Fibroblast of pulmonary artery (primary cell): Measurements from ENCODE around the gene AUTS2.

Experiments
- DNase-seq: peaks from one replicate; pipeline ENCODE4 v3.0.0-alpha.2; 2010; ENCODE audit warnings: low read depth
- H3K4me3 ChIP-seq: replicated peaks from 2 replicates; pipeline ENCODE4 v1.5.1; 2011; ENCODE audit warnings: low read depth, mild to moderate bottlenecking, control low read depth, low read length, moderate library complexity
- TF ChIP-seq, protein P1 (sequence below): IDR thresholded peaks from 2 replicates; pipeline ENCODE4 v1.5.1; 2011; ENCODE audit warnings: mild to moderate bottlenecking, control low read depth, low read length, inconsistent platforms; ENCODE audit errors: missing control alignments

Gene AUTS2

DNA sequence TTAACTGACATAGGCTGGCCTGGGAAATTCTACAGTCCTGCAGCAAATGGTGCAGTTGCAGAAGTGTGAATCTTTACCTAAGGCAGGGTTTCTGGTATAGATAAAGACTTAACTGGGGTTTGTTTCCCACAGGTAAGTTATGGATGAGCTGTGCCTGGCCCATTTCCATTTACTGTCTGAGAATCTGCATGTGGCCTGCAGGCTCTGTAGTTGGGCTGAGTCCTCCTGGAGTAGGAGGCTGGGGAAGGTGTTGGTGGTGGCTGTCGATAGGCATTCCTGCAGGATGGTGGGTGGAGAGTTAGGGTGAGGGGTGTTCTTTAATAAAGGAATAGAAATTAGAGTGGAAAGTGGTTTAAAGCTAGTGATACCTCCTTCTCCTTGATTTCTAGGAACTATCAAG lies 193.5 kb downstream of the AUTS2 start:
- H3K4me3 ChIP-seq = no peak overlapping the region
- TF ChIP-seq, protein P1, sequence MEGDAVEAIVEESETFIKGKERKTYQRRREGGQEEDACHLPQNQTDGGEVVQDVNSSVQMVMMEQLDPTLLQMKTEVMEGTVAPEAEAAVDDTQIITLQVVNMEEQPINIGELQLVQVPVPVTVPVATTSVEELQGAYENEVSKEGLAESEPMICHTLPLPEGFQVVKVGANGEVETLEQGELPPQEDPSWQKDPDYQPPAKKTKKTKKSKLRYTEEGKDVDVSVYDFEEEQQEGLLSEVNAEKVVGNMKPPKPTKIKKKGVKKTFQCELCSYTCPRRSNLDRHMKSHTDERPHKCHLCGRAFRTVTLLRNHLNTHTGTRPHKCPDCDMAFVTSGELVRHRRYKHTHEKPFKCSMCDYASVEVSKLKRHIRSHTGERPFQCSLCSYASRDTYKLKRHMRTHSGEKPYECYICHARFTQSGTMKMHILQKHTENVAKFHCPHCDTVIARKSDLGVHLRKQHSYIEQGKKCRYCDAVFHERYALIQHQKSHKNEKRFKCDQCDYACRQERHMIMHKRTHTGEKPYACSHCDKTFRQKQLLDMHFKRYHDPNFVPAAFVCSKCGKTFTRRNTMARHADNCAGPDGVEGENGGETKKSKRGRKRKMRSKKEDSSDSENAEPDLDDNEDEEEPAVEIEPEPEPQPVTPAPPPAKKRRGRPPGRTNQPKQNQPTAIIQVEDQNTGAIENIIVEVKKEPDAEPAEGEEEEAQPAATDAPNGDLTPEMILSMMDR = no peak
- no peak for DNase-seq

DNA sequence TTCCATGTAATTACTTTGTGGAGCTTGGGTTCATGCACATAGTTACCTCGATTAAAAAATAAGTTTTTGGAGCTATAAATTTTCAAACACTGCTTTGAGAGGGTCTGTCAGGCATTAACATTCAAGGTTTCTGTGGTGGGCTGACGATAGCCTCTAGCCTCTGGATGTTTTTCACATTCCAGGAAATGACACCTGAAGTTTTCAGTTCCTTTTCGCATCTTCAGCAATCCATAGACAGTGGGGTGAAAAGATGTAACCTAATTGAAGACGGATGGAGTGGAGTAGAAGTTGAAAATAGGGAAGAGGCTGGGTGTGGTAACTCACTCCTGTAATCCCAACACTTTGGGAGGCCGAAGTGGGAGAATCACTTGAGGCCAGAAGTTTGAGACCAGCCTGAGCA lies 197.7 kb downstream of the AUTS2 start:
- no peak overlapping the region for H3K4me3 ChIP-seq
- TF ChIP-seq, protein P1 = no peak

DNA sequence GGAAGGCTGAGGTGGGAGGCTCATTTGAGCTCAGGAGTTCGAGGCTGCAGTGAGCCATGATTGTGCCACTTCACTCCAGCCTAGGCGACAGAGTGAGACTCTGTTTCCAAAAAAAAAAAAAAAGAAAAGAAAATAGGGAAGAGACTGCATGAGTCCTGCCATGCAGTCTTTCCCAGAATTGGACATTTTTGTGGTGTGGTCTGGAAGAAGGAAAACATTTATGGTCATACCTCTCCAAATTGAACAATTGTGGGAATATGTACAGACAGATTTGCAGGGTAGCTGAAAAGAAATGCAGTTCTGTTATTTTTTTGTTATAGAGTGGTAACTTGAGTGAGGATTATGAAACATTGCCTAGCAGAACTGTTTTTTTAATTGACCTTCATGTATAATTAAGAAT lies 198.1 kb downstream of the AUTS2 start:
- DNase-seq = no peak
- no peak overlapping the region for H3K4me3 ChIP-seq
- TF ChIP-seq, protein P1 = no peak

More for the DNA sequence above, 197.7 kb downstream of the AUTS2 start:
- DNase-seq = no peak

DNA sequence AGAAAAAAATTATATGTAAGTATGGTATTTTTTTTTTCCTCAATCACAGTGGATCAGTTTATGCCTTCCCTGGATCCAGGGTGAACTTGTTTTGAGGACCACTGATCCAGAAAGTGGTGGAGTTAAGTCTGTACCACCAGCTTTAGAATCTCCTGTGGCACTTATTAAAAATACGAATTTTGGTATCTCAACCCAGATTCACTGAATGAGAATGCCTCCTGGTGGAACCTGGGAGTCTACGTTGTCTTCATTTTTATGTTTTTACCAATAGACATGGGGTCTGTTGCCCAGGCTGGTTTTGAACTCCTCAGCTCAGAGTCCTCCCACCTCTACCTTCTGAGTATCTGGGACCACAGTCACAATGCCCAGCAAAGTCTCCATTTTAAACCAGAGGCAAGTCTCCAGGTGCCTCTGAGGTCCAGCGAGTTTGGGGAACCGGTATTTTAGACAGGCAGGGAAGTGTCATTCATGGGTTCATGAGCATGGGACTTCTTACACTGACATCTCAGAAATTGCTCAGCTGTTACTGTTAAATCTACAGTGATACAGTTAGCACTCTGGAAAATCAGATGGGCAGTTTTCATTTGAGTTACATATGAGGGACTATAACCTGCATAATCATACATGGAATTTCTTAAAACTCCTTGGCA lies 200.9 kb downstream of the AUTS2 start:
- no peak for DNase-seq
- H3K4me3 ChIP-seq = no peak overlapping the region
- TF ChIP-seq, protein P1 = no peak

DNA sequence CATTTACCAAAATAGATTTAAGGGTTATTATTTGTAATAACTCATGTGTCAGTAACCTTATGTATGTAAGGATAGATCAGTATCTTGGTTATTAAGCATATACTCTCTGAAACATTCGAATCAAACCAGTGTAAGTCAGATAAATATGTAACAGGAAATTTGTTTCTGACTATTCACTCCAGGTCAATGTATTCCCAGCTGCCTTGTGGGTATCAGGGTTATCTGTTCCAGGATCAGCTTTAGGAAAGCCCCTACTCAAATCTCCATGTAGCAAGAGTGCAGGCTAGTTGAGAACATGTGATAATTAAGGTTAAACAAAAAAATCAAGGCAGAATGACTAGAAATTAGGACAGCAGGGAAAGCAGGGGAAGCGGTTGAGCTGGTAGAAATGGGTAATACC lies 201.7 kb downstream of the AUTS2 start:
- H3K4me3 ChIP-seq = no peak overlapping the region
- DNase-seq = no peak
- TF ChIP-seq, protein P1 = no peak

DNA sequence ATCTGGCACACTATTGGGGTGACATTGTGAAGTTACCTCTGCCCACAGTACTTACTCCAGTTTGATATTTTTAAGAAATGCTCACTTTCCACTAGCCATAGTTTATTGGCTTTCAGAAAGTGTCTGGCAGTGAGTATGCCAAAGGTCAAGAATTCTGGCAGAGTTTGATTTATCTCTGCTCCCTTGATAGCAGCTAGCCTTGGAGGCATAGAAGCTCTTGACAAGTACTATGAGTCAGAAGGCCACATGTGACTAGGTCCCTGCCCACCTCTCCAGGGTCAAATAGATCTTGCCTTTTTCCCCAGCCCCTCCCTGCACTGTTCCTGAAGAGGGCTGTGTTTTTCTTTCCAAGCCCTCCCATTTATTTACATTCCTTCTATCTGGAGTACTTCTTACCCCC lies 202.2 kb downstream of the AUTS2 start:
- TF ChIP-seq, protein P1 = no peak
- peak; percentile 8 for DNase-seq
- H3K4me3 ChIP-seq = no peak overlapping the region
